ENCODE results near the gene RCSD1.

Gene RCSD1

GRCh38 chr1:167695147-167695546 lies 65.1 kb downstream of the RCSD1 start:
- no peak for DNase-seq

DNA sequence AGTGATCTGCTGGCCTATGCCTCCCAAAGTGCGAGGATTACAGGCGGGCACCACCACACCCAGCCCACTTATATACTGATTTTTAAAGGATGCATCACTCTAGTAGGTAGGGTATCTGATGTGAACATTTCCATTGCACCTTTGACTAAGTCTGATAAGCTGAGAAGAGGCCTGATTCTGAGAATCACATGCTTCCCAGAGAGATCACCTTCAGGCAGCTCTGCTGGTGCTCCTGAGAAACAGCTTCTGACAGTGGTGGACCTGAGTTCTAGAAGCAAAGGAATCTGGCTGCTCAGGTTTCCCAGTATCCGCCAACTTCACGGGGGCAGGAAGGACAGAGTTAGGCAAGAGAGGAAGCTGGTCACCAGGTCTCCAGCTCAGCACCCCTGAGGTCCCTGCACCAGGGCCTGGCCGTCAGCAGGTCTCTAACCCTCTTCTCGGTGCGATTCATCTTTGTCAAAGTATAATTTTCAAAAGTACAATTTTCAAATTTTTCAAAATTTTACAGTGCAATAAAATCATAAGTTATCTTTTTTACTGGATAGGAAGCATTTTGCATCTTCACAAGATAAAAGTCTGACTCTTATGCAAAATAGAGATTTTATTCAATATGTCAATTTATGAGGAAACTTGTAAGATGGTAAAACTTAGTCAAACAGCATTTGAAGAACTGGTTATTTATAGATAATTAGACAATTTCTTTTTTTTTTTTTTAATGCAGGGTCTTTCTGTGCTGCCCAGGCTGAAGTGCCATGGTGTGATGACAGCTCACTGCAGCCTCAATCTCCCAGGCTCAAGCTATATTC lies 65.9 kb downstream of the RCSD1 start:
- no peak for DNase-seq

GRCh38 chr1:167697667-167698141 lies 67.7 kb downstream of the RCSD1 start:
- DNase-seq: no peak

GRCh38 chr1:167698313-167698712 lies 68.3 kb downstream of the RCSD1 start:
- DNase-seq: no peak

GRCh38 chr1:167701510-167701909 lies 71.5 kb downstream of the RCSD1 start:
- DNase-seq: no peak

DNA sequence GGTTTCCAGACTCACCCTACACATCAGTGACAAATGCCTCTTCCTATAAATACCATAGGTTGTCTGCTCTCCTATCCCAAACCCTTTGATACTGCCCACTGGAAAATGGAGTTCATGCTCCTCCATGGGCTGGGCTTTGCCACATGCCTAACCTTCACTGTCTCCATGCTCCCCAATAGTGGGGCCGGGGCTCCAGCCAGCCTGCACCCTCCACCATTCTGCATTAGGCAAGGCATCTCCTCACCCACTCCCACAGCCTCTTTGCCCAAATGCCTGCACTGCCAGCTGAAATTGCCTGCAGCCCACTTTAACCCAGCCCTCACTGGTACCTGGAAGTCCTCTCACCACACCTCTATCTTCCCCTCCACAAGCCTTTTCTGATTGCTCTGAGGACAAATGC lies 73.5 kb downstream of the RCSD1 start:
- no peak for DNase-seq

DNA sequence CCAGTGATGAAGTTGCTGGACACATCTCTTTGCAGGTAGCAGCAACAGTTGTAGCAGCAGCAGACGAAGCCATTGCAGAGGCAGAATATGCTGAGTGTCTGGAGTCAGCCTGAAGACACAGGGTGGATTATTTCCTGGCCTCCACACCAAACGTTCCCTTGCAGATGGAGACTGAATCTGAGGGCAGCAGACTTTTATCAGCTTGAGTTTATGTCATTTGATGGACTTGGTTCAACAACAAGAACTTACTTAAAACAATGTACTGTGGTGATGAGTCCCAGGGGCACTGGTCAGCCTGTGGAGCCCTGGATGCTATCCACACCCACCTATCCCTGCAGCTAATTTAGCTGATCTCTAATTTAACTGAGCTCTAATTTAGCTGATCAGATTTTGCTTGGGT lies 74.7 kb downstream of the RCSD1 start:
- DNase-seq: no peak

GRCh38 chr1:167705250-167705649 lies 75.2 kb downstream of the RCSD1 start:
- no peak for DNase-seq

DNA sequence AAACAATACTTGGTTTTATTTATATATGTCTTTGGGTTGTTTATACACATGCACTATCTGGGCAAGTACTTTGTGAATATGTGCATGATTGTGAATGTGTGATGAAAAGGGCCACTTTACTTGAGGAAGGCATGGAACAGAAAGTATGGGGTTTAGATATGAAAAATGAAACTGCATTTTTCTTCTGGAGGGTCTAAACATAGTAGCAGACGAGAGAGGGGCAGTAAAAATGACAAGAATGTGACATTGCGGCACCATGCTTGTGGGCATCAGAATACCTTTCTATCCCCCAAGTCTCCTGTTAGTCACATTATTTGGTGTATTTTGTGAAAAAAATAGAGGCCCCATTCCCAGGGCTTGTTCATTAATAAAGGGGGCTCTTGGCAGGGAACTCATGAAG lies 76.3 kb downstream of the RCSD1 start:
- no peak for DNase-seq

GRCh38 chr1:167706931-167707877 lies 77.2 kb downstream of the RCSD1 start:
- no peak for DNase-seq

GRCh38 chr1:167707942-167708341 lies 77.9 kb downstream of the RCSD1 start:
- DNase-seq: no peak

DNA sequence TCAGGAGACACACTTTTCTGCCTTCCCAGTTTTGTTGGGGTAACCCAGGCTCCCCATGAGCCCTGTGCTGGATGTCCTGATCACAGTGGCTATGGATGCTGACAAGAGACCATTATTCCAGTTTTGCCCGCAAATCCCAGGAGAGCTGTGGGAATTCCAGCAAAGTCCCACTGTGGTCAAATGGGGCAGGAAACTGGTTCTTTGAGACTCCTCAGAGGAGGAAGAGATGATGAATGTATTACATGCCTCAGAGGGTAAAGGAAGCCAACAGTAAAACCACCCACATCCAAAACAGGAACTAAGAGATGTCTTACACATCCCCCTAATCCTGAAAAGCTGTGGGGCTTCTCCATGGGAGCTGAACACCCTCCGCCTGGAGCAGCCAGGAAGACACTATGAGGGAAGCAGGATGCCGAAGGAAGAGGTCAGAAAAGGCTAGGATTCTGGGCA lies 78.9 kb downstream of the RCSD1 start:
- no peak for DNase-seq

DNA sequence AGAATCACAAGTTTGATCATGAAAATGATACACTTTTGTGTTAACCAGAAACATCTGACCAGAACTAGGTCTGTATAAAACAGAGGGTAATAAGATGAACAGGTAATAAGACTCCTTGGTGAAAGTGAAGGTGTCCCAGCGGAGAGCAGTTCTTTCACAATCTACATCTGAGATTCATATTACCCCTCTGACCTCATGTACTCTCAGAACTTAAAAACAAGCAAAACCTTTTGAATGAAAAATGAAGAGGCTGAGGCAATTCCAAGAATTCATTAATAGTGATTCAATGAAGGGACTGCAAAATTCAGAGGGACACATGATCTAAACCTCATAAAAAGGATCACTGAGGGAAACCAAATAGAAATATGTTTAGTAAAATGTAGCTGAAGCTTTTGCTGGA lies 80.8 kb downstream of the RCSD1 start:
- DNase-seq: no peak

GRCh38 chr1:167711797-167712196 lies 81.8 kb downstream of the RCSD1 start:
- DNase-seq: no peak

- peak; percentile 11 for DNase-seq
Measured at GRCh38 chr1:167713330-167714081, 83.5 kb downstream of the RCSD1 start.

DNA sequence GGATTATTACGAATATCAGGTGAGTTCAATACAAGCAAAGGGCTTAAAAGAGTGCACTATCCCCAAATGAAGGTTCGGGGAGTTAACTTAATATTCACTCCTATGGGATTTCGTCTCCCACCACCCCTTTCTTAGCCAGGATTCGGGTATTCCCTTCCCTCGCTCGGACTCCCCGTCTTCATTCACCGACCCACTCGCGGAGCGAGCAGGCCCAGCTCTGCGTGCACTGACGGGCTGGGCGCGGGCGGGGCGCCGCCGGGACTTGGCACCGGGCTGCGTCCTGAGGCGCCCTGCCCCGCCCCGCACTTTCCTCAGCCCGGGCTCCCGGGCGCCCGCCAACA lies 84.0 kb downstream of the RCSD1 start:
- DNase-seq: no peak

DNA sequence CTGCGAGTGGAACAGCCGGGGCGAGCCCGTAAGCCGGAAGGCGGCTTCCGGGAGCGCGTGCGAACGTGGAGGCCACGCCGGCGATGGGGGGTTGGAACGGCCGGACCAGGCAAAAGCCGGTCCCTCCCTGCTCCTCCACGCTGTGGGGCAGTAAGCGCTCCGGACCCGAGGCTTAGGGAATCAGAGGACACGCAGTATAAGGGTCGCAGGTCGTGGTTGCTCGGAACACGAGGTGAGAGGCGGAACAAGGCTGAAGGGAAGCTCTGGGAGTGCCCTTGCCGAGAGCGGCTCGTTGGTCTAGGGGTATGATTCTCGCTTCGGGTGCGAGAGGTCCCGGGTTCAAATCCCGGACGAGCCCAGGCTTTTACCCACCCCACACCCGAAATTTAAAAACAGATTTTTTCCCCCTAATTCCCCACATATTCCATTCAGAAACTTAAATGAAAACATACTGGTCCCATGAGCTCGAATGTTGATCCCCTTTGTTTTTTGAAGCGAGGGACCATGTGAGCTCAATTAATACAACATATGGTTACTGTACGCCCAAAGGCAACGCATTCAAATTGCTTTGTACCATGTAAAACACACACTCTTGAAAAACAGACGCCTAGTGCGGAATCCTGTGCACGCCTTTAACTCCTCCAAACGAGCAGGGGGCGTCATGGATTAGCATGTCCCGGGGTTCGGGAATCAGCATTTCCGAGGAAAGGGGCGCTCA lies 84.6 kb downstream of the RCSD1 start:
- peak; percentile 92 for DNase-seq

DNA sequence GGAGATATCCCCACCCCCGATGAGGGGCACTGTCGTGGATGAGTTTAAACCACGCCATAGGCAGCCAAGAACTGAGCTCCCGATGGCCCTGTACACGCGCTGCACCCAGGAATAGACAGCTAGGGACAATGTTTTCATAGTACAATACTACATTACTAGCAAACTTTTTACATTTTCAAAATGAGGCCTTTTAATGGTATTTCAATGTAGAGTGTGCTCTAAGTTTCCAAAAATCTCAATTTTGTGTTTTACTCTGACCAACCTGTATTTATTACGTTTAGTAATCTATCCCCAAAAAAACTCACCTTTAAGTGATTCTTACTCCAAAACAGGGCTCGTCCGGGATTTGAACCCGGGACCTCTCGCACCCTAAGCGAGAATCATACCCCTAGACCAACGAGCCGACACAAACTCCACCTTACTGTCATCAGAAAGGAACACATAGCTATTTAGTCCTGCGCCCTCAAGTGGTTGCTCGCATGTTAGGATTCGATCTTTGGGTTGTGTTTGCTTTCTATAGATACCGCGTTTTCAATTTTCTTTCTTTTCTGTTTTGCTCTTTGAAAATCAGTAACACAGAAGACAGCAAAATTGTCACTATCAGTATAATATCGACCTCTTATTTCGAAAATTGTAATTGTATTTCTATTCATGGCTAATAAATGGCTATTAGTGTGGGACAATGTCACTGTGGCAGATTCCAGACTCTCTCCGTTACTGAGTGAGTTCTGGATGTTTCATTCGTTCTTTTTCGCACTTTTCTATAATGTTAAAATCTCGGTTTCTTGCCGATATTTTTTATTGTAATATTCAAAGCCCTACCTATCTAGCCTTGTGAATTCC lies 85.3 kb downstream of the RCSD1 start:
- peak; percentile 93 for DNase-seq

DNA sequence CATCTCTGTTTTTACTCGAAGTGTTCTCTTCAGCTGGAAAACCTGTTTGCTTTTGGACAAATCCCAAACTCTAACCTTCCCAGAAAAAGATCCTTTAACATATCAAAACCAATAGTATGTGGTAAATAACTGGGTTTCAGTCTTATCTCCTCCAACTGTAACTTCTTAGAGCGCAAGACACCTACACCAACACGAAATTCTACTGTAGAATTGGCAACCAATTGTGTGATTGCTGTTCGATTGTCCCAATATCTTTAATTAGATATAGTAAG lies 85.9 kb downstream of the RCSD1 start:
- peak; percentile 13 for DNase-seq

DNA sequence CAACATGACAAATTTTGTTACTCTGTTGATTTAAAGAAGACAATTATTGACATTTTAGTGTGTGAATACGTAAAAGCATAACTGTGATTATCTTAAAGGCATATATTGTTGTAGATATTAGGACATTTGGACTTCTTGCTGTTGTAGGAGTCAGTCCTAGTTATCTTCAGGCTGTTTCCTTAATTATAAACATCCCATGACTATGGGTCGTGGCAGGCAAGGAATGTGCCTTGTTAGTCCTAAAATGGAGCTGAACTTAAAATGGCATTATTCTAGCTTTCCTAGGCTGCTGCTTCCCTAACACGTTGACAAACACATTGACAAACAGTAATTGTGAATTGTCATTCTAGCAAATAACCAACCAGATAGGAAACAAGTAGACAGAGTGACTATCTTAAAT lies 87.3 kb downstream of the RCSD1 start:
- DNase-seq: no peak

GRCh38 chr1:167718914-167719691 lies 89.1 kb downstream of the RCSD1 start:
- DNase-seq: no peak

Measured in CD4-positive, alpha-beta T cell treated with Interleukin-12 subunit alpha and Interleukin-12 subunit beta, for 1 hour (primary cell).